ENCODE data around the gene COL21A1.

DNA sequence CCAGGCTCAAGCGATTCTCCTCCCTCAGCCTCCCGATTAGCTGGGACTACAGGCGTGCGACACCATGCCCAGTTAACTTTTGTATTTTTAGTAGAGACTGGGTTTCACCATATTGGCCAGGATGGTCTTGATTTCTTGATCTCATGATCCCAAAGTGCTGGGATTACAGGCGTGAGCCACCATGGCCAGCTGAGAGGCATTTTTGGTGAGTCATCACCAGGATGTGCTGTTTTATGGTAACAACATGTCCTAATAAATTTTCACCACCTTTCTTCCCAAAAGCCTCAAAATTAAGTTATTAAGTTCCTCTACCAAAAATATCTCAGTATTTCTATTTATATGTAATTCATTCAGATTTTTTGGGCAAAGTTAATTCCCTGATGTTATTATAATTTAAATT lies 53.5 kb downstream of the COL21A1 start:
- TF ChIP-seq CEBPB (IDR thresholded peaks at IDR 0.05; ENCODE audit: low read depth, low read length) (no peak), RCOR1 (IDR thresholded peaks at IDR 0.05; ENCODE audit: insufficient replicate concordance, low read length) (no peak), POLR2A (IDR thresholded peaks at IDR 0.05; ENCODE audit: low read depth, low read length) (no peak), RFX5 (IDR thresholded peaks at IDR 0.05; ENCODE audit: low read depth, low read length) (no peak), RAD21 (IDR thresholded peaks at IDR 0.05; ENCODE audit: low read length) (no peak)
- TF ChIP-seq, protein P1, sequence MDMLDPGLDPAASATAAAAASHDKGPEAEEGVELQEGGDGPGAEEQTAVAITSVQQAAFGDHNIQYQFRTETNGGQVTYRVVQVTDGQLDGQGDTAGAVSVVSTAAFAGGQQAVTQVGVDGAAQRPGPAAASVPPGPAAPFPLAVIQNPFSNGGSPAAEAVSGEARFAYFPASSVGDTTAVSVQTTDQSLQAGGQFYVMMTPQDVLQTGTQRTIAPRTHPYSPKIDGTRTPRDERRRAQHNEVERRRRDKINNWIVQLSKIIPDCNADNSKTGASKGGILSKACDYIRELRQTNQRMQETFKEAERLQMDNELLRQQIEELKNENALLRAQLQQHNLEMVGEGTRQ (IDR thresholded peaks at IDR 0.05; ENCODE audit: low read depth, low read length), result no peak
- TF ChIP-seq, protein P2, sequence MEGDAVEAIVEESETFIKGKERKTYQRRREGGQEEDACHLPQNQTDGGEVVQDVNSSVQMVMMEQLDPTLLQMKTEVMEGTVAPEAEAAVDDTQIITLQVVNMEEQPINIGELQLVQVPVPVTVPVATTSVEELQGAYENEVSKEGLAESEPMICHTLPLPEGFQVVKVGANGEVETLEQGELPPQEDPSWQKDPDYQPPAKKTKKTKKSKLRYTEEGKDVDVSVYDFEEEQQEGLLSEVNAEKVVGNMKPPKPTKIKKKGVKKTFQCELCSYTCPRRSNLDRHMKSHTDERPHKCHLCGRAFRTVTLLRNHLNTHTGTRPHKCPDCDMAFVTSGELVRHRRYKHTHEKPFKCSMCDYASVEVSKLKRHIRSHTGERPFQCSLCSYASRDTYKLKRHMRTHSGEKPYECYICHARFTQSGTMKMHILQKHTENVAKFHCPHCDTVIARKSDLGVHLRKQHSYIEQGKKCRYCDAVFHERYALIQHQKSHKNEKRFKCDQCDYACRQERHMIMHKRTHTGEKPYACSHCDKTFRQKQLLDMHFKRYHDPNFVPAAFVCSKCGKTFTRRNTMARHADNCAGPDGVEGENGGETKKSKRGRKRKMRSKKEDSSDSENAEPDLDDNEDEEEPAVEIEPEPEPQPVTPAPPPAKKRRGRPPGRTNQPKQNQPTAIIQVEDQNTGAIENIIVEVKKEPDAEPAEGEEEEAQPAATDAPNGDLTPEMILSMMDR (conservative IDR thresholded peaks at IDR 0.05; ENCODE audit: low read depth, low read length), result no peak

All from IMR-90 (cell line).